Neural cell (in vitro differentiated cells): Measurements from ENCODE around the gene DNAH6. TPM values are rescaled to one million over a fixed set of nuclear protein-coding genes. Genes with fewer than 3 reads are reported as not detected.

Source experiments
- H2AFZ ChIP-seq: fragments of 200-600, 300-800 bp; sonication (generic), shearing (Covaris generic); 2 replicates; pipeline ENCODE4 v1.6.0; 2014; ENCODE audit warnings: low read depth, mild to moderate bottlenecking, antibody characterized with exemption, low read length, moderate library complexity
- H3F3A ChIP-seq: fragments of 200-600 bp; shearing (Covaris generic); 2 replicates; pipeline ENCODE4 v1.6.1; 2016; ENCODE audit warnings: mild to moderate bottlenecking, moderate library complexity, mixed read lengths, antibody characterized with exemption, low read length; ENCODE audit not compliant: insufficient read depth, poor library complexity, severe bottlenecking
- H3K27ac ChIP-seq: fragments of 200-600, 300-800 bp; sonication (generic), shearing (Covaris generic); 2 replicates; pipeline ENCODE4 v1.5.1; 2014; ENCODE audit warnings: mild to moderate bottlenecking, low read length, moderate library complexity
- H3K27me3 ChIP-seq: fragments of 300-800, 200-600 bp; sonication (generic), shearing (Covaris generic); 2 replicates; pipeline ENCODE4 v1.6.0; 2014; ENCODE audit warnings: mild to moderate bottlenecking, low read depth, low read length, moderate library complexity; ENCODE audit not compliant: insufficient read depth
- H3K36me3 ChIP-seq: fragments of 300-800, 200-600 bp; sonication (generic), shearing (Covaris generic); 2 replicates; pipeline ENCODE4 v1.5.1; 2014; ENCODE audit warnings: mild to moderate bottlenecking, antibody characterized with exemption, low read length, moderate library complexity; ENCODE audit not compliant: insufficient read depth
- H3K4me2 ChIP-seq: fragments of 300-800, 200-600 bp; sonication (generic), shearing (Covaris generic); 2 replicates; pipeline ENCODE4 v1.6.0; 2014; ENCODE audit warnings: mild to moderate bottlenecking, low read length
- H3K4me3 ChIP-seq: fragments of 300-800, 200-600 bp; sonication (generic), shearing (Covaris generic); 2 replicates; pipeline ENCODE4 v1.5.1; 2014; ENCODE audit warnings: mild to moderate bottlenecking, low read length, moderate library complexity
- H3K79me2 ChIP-seq: fragments of 200-600 bp; shearing (Covaris generic); replicated peaks from 2 replicates; pipeline ENCODE4 v1.6.0; 2014; ENCODE audit warnings: mild to moderate bottlenecking, low read length, moderate library complexity; ENCODE audit not compliant: insufficient read depth
- H3K9ac ChIP-seq: fragments of 300-800, 200-600 bp; sonication (generic), shearing (Covaris generic); 2 replicates; pipeline ENCODE4 v1.6.1; 2016; ENCODE audit warnings: mild to moderate bottlenecking, low read length, mixed read lengths
- H3K9me2 ChIP-seq: fragments of 200-600 bp; shearing (Covaris generic); 2 replicates; pipeline ENCODE4 v1.6.1; 2016; ENCODE audit warnings: mild to moderate bottlenecking, low read length, mixed read lengths; ENCODE audit not compliant: insufficient read depth
- H3K9me3 ChIP-seq: fragments of 200-600, 300-800 bp; sonication (generic), shearing (Covaris generic); 2 replicates; pipeline ENCODE4 v1.6.1; 2016; ENCODE audit warnings: mild to moderate bottlenecking, mixed run types, low read length, moderate library complexity, mixed read lengths
- H4K20me1 ChIP-seq: fragments of 200-600 bp; shearing (Covaris generic); 2 replicates; pipeline ENCODE4 v1.6.1; 2016; ENCODE audit warnings: mild to moderate bottlenecking, mixed run types; ENCODE audit not compliant: insufficient read depth
- CTCF ChIP-seq: fragments of 450-650 bp; IDR thresholded peaks from 2 replicates; pipeline ENCODE4 v1.5.1; 2014; ENCODE audit warnings: antibody characterized with exemption, mild to moderate bottlenecking, moderate library complexity; ENCODE audit not compliant: poor library complexity, severe bottlenecking
- EP300 ChIP-seq: fragments of 450-650 bp; conservative IDR thresholded peaks from 2 replicates; pipeline ENCODE4 v1.6.1; 2014; ENCODE audit warnings: antibody characterized with exemption, mild to moderate bottlenecking, moderate library complexity; ENCODE audit not compliant: poor library complexity, severe bottlenecking
- EZH2 ChIP-seq: fragments of 200-600, 300-800 bp; shearing (Covaris generic), sonication (generic); IDR thresholded peaks from 2 replicates; pipeline ENCODE4 v1.6.1; 2014; ENCODE audit warnings: antibody characterized with exemption, low read length, borderline replicate concordance, mild to moderate bottlenecking; ENCODE audit not compliant: insufficient read depth, poor library complexity, severe bottlenecking
- MXI1 ChIP-seq: fragments of 450-650 bp; conservative IDR thresholded peaks from 2 replicates; pipeline ENCODE4 v1.6.1; 2014; ENCODE audit warnings: antibody characterized with exemption, mild to moderate bottlenecking; ENCODE audit not compliant: poor library complexity, severe bottlenecking
- POLR2AphosphoS5 ChIP-seq: IDR thresholded peaks from 2 replicates; pipeline ENCODE4 v1.6.1; 2012
- RAD21 ChIP-seq: fragments of 450-650 bp; conservative IDR thresholded peaks from 2 replicates; pipeline ENCODE4 v1.6.1; 2014; ENCODE audit warnings: antibody characterized with exemption, mild to moderate bottlenecking, moderate library complexity
- REST ChIP-seq: IDR thresholded peaks from 2 replicates; pipeline ENCODE4 v1.6.1; 2012; ENCODE audit warnings: borderline replicate concordance
- SMC3 ChIP-seq: fragments of 450-650 bp; conservative IDR thresholded peaks from 2 replicates; pipeline ENCODE4 v1.6.1; 2014; ENCODE audit warnings: antibody characterized with exemption, mild to moderate bottlenecking, moderate library complexity; ENCODE audit not compliant: poor library complexity
- TAF1 ChIP-seq: IDR thresholded peaks from 2 replicates; pipeline ENCODE4 v1.6.1; 2012; ENCODE audit warnings: low read depth
- polyA plus RNA-seq: library from polyadenylated mRNA; depleted of rRNA; stranded (reverse); fragments of >200 nt; gene quantifications from 2 replicates; pipeline ENCODE4 v1.2.3, GENCODE V29; 2014

Gene DNAH6
- polyA plus RNA-seq, 1 donor from 2014 or later, result 2.1 TPM

- no peaks in the 10 kb centered on the region for H4K20me1 ChIP-seq
- no peak overlapping the region for H3K4me3 ChIP-seq
- no peak overlapping the region for H3K27ac ChIP-seq
- H3F3A ChIP-seq, result no peaks in the 10 kb centered on the region
- no peak overlapping the region for H3K9ac ChIP-seq
- no peak for TF ChIP-seq TAF1
- TF ChIP-seq RAD21, result no peak
- TF ChIP-seq MXI1, result no peak
- no peak for TF ChIP-seq EP300
- no peak for TF ChIP-seq REST
- TF ChIP-seq POLR2AphosphoS5, result no peak
- no peak for TF ChIP-seq SMC3
- no peak for TF ChIP-seq CTCF
- no peak for TF ChIP-seq EZH2
- no peaks in the 10 kb centered on the region for H3K9me3 ChIP-seq
- H3K36me3 ChIP-seq, result no peaks in the 10 kb centered on the region
- H3K27me3 ChIP-seq, result no peaks in the 10 kb centered on the region
- no peak overlapping the region for H2AFZ ChIP-seq
- H3K9me2 ChIP-seq, result no peaks in the 10 kb centered on the region
- no peak overlapping the region for H3K4me2 ChIP-seq
- no peaks in the 10 kb centered on the region for H3K79me2 ChIP-seq
Measured at GRCh38 chr2:84697895-84698294, 181.6 kb downstream of the DNAH6 start.

- Histone ChIP-seq H3K79me2 (no peaks in the 10 kb centered on the region), H3K27me3 (no peaks in the 10 kb centered on the region), H2AFZ (no peak overlapping the region), H3F3A (no peaks in the 10 kb centered on the region), H4K20me1 (no peaks in the 10 kb centered on the region), H3K9me2 (no peaks in the 10 kb centered on the region), H3K36me3 (no peaks in the 10 kb centered on the region), H3K27ac (no peak overlapping the region), H3K9me3 (no peaks in the 10 kb centered on the region), H3K4me2 (no peak overlapping the region), H3K4me3 (no peak overlapping the region), H3K9ac (no peak overlapping the region)
- TF ChIP-seq RAD21 (no peak), TAF1 (no peak), MXI1 (no peak), SMC3 (no peak), EZH2 (no peak), EP300 (no peak), CTCF (no peak), POLR2AphosphoS5 (no peak), REST (no peak)
Measured at GRCh38 chr2:84700006-84700405, 183.7 kb downstream of the DNAH6 start.
